A549 (cell line): ENCODE data around the gene DNAJC30. TPM values are rescaled to one million over a fixed set of nuclear protein-coding genes. Genes with fewer than 3 reads are reported as not detected.
A peak's percentile ranks its signal among the peaks of the same experiment; 100 is the strongest.

ENCODE experiments used
- ATAC-seq, 2 experiments: fragments of 200-7000 bp in 1 of 2; fragments of >200 bp in 1 of 2; cut with Nextera tagmentation in 1 of 2; cut with Tn5 transposase in 1 of 2; 3 replicates each; pipeline versions ENCODE4 v1.8.0 to v1.9.1; 2018 to 2020; ENCODE audit warnings: mild to moderate bottlenecking in 1 of 2, moderate library complexity in 1 of 2
- CTCF ChIA-PET: fragments of 300-600 bp; sonication (Branson Sonifier 250); formaldehyde crosslinking; extraction: SDS; loops from one replicate; lab custom pipeline; 2021; ENCODE audit warnings: antibody characterized with exemption, inconsistent platforms; lab: Yijun Ruan, JAX
- POLR2A ChIA-PET: fragments of 350-600 bp; formaldehyde crosslinking; extraction: SDS; loops from one replicate; lab custom pipeline; 2021; ENCODE audit warnings: antibody characterized with exemption, inconsistent platforms; lab: Yijun Ruan, JAX
- DNase-seq, 2 experiments: peaks; one replicate each; pipeline versions ENCODE4 v3.0.0 to v3.0.0-alpha.2; 2011 to 2016; ENCODE audit warnings: low read depth in 1 of 2, low spot score in 1 of 2
- FAIRE-seq: peaks from 2 replicates; lab custom pipeline; 2011; peaks lifted over from hg19 to GRCh38; lab: Jason Lieb, UNC
- H3K27ac ChIP-seq, 2 experiments: fragments of >200 bp; sonication (Bioruptor Twin); formaldehyde crosslinking; 3 replicates each; pipeline ENCODE4 v1.5.1; 2016 to 2017
- H3K4me1 ChIP-seq: fragments of >200 bp; sonication (Bioruptor Twin); formaldehyde crosslinking; 3 replicates; pipeline ENCODE4 v1.6.1; 2016
- H3K4me2 ChIP-seq: fragments of >200 bp; sonication (Bioruptor Twin); formaldehyde crosslinking; 3 replicates; pipeline ENCODE4 v1.6.1; 2016
- H3K4me3 ChIP-seq: fragments of >200 bp; sonication (Bioruptor Twin); formaldehyde crosslinking; 3 replicates; pipeline ENCODE4 v1.5.1; 2016
- H3K9me3 ChIP-seq: fragments of >200 bp; sonication (Bioruptor Twin); formaldehyde crosslinking; 3 replicates; pipeline ENCODE4 v1.6.1; 2016
- BHLHE40 ChIP-seq: IDR thresholded peaks from 2 replicates; pipeline ENCODE4 v1.6.1; 2012; ENCODE audit warnings: low read depth, low read length, inconsistent platforms
- CBX8 ChIP-seq: fragments of 200-600 bp; sonication (generic); IDR thresholded peaks from 2 replicates; pipeline ENCODE4 v1.6.1; 2016
- CHD2 ChIP-seq: fragments of 150-350 bp; IDR thresholded peaks from 2 replicates; pipeline ENCODE4 v1.6.1; 2014; ENCODE audit warnings: low read length; ENCODE audit not compliant: partially characterized antibody
- CTCF ChIP-seq: fragments of >200 bp; sonication (Bioruptor Twin); formaldehyde crosslinking; IDR thresholded peaks from 3 replicates; pipeline ENCODE4 v1.5.1; 2016
- EHMT2 ChIP-seq: fragments of 200-600 bp; sonication (generic); IDR thresholded peaks from 2 replicates; pipeline ENCODE4 v1.6.1; 2016; ENCODE audit warnings: antibody characterized with exemption, low read depth, mild to moderate bottlenecking, moderate library complexity
- ELK1 ChIP-seq: fragments of 150-350 bp; IDR thresholded peaks from 2 replicates; pipeline ENCODE4 v1.6.1; 2014; ENCODE audit warnings: low read depth, mild to moderate bottlenecking, low read length
- FOSL2 ChIP-seq, 2 experiments: fragments of 450-650 bp in 1 of 2; fragments of >200 bp in 1 of 2; sonication (Bioruptor Twin) in 1 of 2; formaldehyde crosslinking; IDR thresholded peaks; 2 replicates each; pipeline versions ENCODE4 v1.5.0 to v1.6.1; 2016 to 2020; ENCODE audit warnings: mild to moderate bottlenecking in 1 of 2, moderate library complexity in 1 of 2
- HES2 ChIP-seq: fragments of >200 bp; sonication (Bioruptor Twin); formaldehyde crosslinking; IDR thresholded peaks from 2 replicates; pipeline ENCODE4 v1.6.1; 2016
- HOXA7 ChIP-seq: fragments of 250-450 bp; sonication (Bioruptor Pico); IDR thresholded peaks from 2 replicates; pipeline ENCODE4 v1.5.0; 2020; ENCODE audit warnings: mild to moderate bottlenecking, moderate library complexity
- MAX ChIP-seq: IDR thresholded peaks from 2 replicates; pipeline ENCODE4 v1.6.1; 2012
- RARB ChIP-seq: fragments of 250-450 bp; sonication (Bioruptor Pico); IDR thresholded peaks from 2 replicates; pipeline ENCODE4 v1.8.0; 2021; ENCODE audit warnings: mild to moderate bottlenecking, moderate library complexity
- RCOR1 ChIP-seq: fragments of 150-350 bp; IDR thresholded peaks from 2 replicates; pipeline ENCODE4 v1.6.1; 2014; ENCODE audit warnings: antibody characterized with exemption, low read length, low read depth
- RNF2 ChIP-seq: fragments of 200-600 bp; sonication (generic); IDR thresholded peaks from 2 replicates; pipeline ENCODE4 v1.6.1; 2016; ENCODE audit warnings: low read depth, mild to moderate bottlenecking, antibody characterized with exemption, moderate library complexity, borderline replicate concordance
- TFCP2L1 ChIP-seq: fragments of 250-450 bp; sonication (Bioruptor Pico); IDR thresholded peaks from 2 replicates; pipeline ENCODE4 v1.5.0; 2021; ENCODE audit warnings: mild to moderate bottlenecking
- WGBS: methylation state at CpG from one replicate; pipeline ENCODE4 v1.1.6; 2017; ENCODE audit errors: missing lambda C conversion rate; 5-methylcytosine and 5-hydroxymethylcytosine counted together
- polyA plus RNA-seq, 4 experiments: library from polyadenylated mRNA; depleted of rRNA in 3 of 4; stranded (reverse); fragments of >200 nt; fragmentation: RNase III in 1 of 4; extraction: RNeasy Plus Mini Kit Qiagen cat#74134 plus additional on column Dnase treatment in 1 of 4; gene quantifications; 2 replicates in 3 of 4; 3 replicates in 1 of 4; pipeline ENCODE4 v1.2.3, GENCODE V29; 2011 to 2017

The DNAJC30 gene
- polyA plus RNA-seq, 2 of the 4 experiments (the other 2 are of a cell fraction), result 5.7 to 8.9 TPM

GRCh38 chr7:73688288-73688687 is 5.0 kb upstream of the DNAJC30 start:
- TF ChIP-seq TFCP2L1, result no peak
- TF ChIP-seq ELK1, result no peak
- TF ChIP-seq CHD2, result no peak
- TF ChIP-seq HES2, result no peak
- TF ChIP-seq MAX, result no peak
- no peak for TF ChIP-seq RCOR1
- no peak for TF ChIP-seq CTCF
- TF ChIP-seq BHLHE40, result no peak
- TF ChIP-seq FOSL2 (IDR thresholded peaks at IDR 0.05), result no peak
- no peak for TF ChIP-seq FOSL2 (CRISPR knock-in tag; IDR thresholded peaks at IDR 0.05)
- TF ChIP-seq CBX8, result no peak
- TF ChIP-seq, all 56 proteins: peak for 0
- ATAC-seq (no peak), DNase-seq (no peak), FAIRE-seq (no peak)
- Histone ChIP-seq H3K4me2 (no peak overlapping the region), H3K27ac (no peak overlapping the region), H3K4me1 (peaks cover 12% of the 10 kb centered on the region; the same call in 1 of the 3 replicates), H3K9me3 (no peaks in the 10 kb centered on the region), H3K4me3 (no peak overlapping the region)
- CTCF ChIA-PET, result interaction anchor here (1.0 to 4.8 kb wide), 5 partner anchors 10 to 81 kb away, joined by 3 to 19 read pairs (median 3); partner anchors contain the start of gene VPS37D
- WGBS, result 92% methylated on average over 8 of the region's 8 CpGs
- POLR2A ChIA-PET, result interaction anchor here (0.7 kb wide), 1 partner anchor 11 kb away, joined by 4 read pairs; no protein-coding TSS in a partner anchor

- peak overlapping the region; percentile 93; the same call in 2 of the 3 replicates for H3K4me2 ChIP-seq
- POLR2A ChIA-PET, result interaction anchor here (0.8 kb wide), 1 partner anchor 12 kb away, joined by 4 read pairs; no protein-coding TSS in a partner anchor
- peaks cover 33% of the 10 kb centered on the region for H3K4me1 ChIP-seq
- TF ChIP-seq TFCP2L1 (no peak), CBX8 (no peak), RNF2 (no peak), HOXA7 (CRISPR knock-in tag) (no peak), CTCF (no peak), EHMT2 (no peak), RARB (CRISPR knock-in tag) (no peak)
- TF ChIP-seq, all 56 proteins: peak for 0
- no peak for DNase-seq
- no peak for FAIRE-seq
- Histone ChIP-seq H3K4me3 (no peak overlapping the region), H3K27ac (0 out of 6 replicates have a peak overlapping the region, but pooled peaks of 1 of the 2 experiments have one; percentile 6), H3K9me3 (no peaks in the 10 kb centered on the region)
- ATAC-seq, result no peak
- CTCF ChIA-PET, result interaction anchor here (0.5 to 4.8 kb wide), 12 partner anchors 9 to 100 kb away, joined by 3 to 19 read pairs (median 4); no protein-coding TSS in a partner anchor
- 91% methylated on average over 18 of the region's 18 CpGs for WGBS
These were observed 2.1 kb upstream of the DNAJC30 start for GRCh38 chr7:73685311-73685710.
